ENCODE data around the gene BLOC1S1. TPM values are rescaled to one million over a fixed set of nuclear protein-coding genes. Genes with fewer than 3 reads are reported as not detected.

BLOC1S1 gene
- total and polyA plus RNA-seq, 4 experiments from 2014 or later: 75.1 to 87.1 (median 83.7) TPM

DNA sequence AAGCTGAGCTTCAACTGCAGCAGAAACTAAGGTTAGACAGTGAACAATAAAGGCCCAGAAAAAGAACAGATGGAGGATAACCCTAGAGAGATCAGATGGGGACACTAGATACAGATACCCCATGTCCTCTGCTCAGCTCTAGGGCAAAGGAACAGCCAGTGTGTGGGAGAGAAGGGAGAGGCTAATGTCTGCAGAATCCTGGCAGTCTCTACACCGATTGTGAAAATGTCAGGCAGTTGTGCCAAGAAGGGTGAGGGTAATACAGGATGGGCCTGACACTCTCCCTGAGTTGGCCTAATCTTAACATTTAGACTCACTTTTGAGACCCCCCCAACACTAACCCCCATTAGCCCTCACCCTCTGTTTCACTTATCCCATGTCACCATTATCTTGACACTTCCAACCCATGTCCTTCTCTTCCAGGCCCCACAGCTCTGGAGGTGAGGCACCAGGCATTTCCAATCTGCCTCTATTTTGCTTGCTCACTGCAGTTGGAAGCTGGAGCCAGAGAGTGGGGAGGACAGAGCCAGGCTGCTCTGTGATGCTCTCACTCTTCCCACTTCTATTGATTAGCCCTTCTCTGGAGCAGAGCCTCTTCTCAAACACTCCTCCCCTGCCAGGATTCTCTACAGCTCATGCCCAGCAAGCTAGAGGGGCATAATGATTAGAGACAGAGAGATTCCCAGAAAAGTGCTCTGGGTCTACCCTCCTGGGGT lies 3.0 kb upstream of the BLOC1S1 start:
- H3K4me1 Mint-ChIP-seq: peaks cover 23 to 43% (median 33%) of the 10 kb centered on the region in 4 donors
- peaks cover 6 to 10% of the 10 kb centered on the region in 2 donors for H3K27me3 Mint-ChIP-seq
- Histone ChIP-seq H3K36me3 (ENCODE audit: insufficient read depth, low read length) (no peaks in the 10 kb centered on the region), H3K4me3 (ENCODE audit: low read length in 2 of 2) (no peak overlapping the region), H3K27ac (ENCODE audit: low read depth, low read length) (no peak overlapping the region), H3K4me1 (ENCODE audit: insufficient read depth, low read length) (peaks cover 32% of the 10 kb centered on the region), H3K9me3 (ENCODE audit: control insufficient read depth in 1 of 2, low read length in 2 of 2) (no peaks in the 10 kb centered on the region), H3K27me3 (ENCODE audit: insufficient read depth, low read length) (no peaks in the 10 kb centered on the region)
- H3K27ac Mint-ChIP-seq: peak overlapping the region in 1 of 7 donors; percentile 2
- peaks cover 0 to 4% (median 0%) of the 10 kb centered on the region in 8 donors for H3K9me3 Mint-ChIP-seq
- ChIA-PET CTCF (ENCODE audit: partially characterized antibody) (interaction anchor here (1.5 to 1.9 kb wide), 2 partner anchors 10 to 12 kb away, joined by 3 to 4 read pairs; no protein-coding TSS in a partner anchor), POLR2A (ENCODE audit: partially characterized antibody) (no interaction called here)
- peaks cover 0 to 18% of the 10 kb centered on the region in 2 donors for H3K36me3 Mint-ChIP-seq
- H3K4me3 Mint-ChIP-seq: no peak overlapping the region
- intact Hi-C loops (cut with micrococcal nuclease): no loop called here
- DNase-seq: no peak

DNA sequence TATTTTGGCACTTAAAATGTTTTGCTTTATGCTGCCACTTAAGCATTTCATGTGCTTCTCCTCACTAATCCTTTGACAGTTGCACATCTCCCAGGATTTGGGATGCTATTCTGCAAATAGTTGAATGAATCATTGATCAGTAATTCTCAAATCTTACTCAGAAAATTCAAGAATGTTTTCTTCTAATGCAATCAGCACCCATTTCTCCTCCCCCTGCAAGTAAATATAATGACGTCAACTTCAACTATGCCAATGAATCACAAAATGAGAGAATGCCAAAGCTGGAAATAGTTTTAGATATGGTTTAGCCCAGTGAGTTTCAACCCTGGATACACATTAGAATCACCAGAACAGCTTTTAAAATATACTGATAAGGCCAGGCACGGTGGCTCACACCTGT lies 2.1 kb upstream of the BLOC1S1 start:
- Histone ChIP-seq H3K4me1 (ENCODE audit: insufficient read depth, low read length) (peaks cover 32% of the 10 kb centered on the region), H3K9me3 (ENCODE audit: control insufficient read depth in 1 of 2, low read length in 2 of 2) (no peaks in the 10 kb centered on the region), H3K4me3 (ENCODE audit: low read length in 2 of 2) (no peak overlapping the region), H3K27me3 (ENCODE audit: insufficient read depth, low read length) (no peaks in the 10 kb centered on the region), H3K27ac (ENCODE audit: low read depth, low read length) (no peak overlapping the region), H3K36me3 (ENCODE audit: insufficient read depth, low read length) (no peaks in the 10 kb centered on the region)
- Mint-ChIP-seq H3K4me3 (no peak overlapping the region), H3K9me3 (peaks cover 0 to 4% (median 0%) of the 10 kb centered on the region in 8 donors), H3K27ac (peak overlapping the region in 1 of 7 donors; percentile 49), H3K4me1 (peaks cover 19 to 43% (median 33%) of the 10 kb centered on the region in 4 donors), H3K36me3 (peaks cover 0 to 18% of the 10 kb centered on the region in 2 donors), H3K27me3 (peaks cover 1 to 6% of the 10 kb centered on the region in 2 donors)
- POLR2A ChIA-PET (ENCODE audit: partially characterized antibody): no interaction called here
- intact Hi-C loops (cut with micrococcal nuclease): no loop called here
- CTCF ChIA-PET (ENCODE audit: partially characterized antibody): interaction anchor here (1.9 kb wide), 1 partner anchor 9 kb away, joined by 4 read pairs; no protein-coding TSS in a partner anchor
- DNase-seq: no peak

DNA sequence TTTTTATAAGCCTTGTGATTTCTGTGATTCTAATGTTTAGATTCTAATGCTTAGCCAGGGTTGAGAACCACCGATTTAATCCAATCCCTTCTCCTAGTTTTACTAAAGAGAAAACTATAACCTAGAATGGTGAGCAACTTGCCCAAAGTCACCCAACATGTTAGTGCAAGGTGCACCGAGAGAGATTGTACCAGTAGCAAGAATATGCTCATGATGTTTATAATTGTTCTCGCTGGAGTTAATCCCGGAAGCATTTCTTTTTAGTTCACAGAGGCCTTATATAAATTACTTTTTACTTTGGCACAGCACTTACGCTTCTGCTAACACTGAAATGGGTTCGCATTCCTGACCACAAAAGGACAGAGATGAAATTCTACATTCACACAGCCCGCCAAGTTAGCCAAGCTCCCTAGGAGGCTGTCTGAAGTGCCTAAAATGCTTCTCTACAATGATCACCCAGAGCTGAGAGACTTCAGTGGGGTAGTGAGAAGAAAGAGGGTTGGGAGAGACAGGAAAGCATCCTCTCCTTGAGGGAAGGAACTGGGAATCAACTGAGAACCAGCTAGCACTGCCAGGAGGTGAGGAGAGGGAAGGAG lies 579 bp upstream of the BLOC1S1 start:
- peaks cover 0 to 24% of the 10 kb centered on the region in 2 donors for H3K36me3 Mint-ChIP-seq
- H3K4me3 ChIP-seq (ENCODE audit: low read length in 2 of 2): peak overlapping the region; percentile 30 to 99

DNA sequence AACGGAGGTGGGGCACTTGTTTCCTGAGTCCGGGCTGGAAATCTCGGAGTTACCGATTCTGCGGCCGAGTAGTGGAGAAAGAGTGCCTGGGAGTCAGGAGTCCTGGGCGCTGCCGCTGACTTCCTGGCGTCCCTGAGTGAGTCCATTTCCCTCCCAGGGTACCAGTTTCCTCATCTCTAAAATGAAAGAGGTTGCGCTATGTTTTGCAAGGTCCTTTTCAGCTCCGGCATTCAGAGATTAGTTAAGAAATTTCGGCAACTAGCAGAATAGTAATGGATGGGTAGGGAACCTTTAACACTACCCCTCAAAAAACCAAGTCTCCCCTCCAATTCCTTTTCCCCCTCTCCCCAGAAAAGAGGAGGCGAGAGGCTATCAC lies 724 bp downstream of the BLOC1S1 start:
- H3K27ac ChIP-seq (ENCODE audit: low read depth, low read length): peak overlapping the region; percentile 91
- peaks cover 40% of the 10 kb centered on the region for H3K4me1 ChIP-seq (ENCODE audit: insufficient read depth, low read length)
- peak overlapping the region; percentile 84 to 99 for H3K4me3 ChIP-seq (ENCODE audit: low read length in 2 of 2)
- Mint-ChIP-seq H3K9me3 (peaks cover 0 to 4% (median 0%) of the 10 kb centered on the region in 8 donors), H3K4me3 (peak overlapping the region; percentile 90 to 99 (median 94)), H3K27ac (peak overlapping the region; percentile 94 to 99 (median 98)), H3K27me3 (peaks cover 0 to 1% of the 10 kb centered on the region in 2 donors), H3K36me3 (peaks cover 0 to 28% of the 10 kb centered on the region in 2 donors), H3K4me1 (peaks cover 18 to 52% (median 37%) of the 10 kb centered on the region in 4 donors)
- H3K9me3 ChIP-seq (ENCODE audit: control insufficient read depth in 1 of 2, low read length in 2 of 2): no peaks in the 10 kb centered on the region
- POLR2A ChIA-PET (ENCODE audit: partially characterized antibody): interaction anchor here (0.6 to 4.0 kb wide), 22 partner anchors 8 to 600 kb away, joined by 3 to 42 read pairs (median 4); partner anchors contain the start of genes CD63, CNPY2, DGKA and DNAJC14
- CTCF ChIA-PET (ENCODE audit: partially characterized antibody): interaction anchor here (1.2 to 5.1 kb wide), 5 partner anchors 8 to 113 kb away, joined by 3 to 44 read pairs (median 9); partner anchors contain the start of genes CD63 and DNAJC14
- intact Hi-C loops (cut with micrococcal nuclease): loop anchor here (1.0 to 5.0 kb wide), 4 partner anchors 14 to 113 kb away; partner anchors contain the start of gene DNAJC14
- DNase-seq: no peak
- no peaks in the 10 kb centered on the region for H3K27me3 ChIP-seq (ENCODE audit: insufficient read depth, low read length)
- peaks cover 13% of the 10 kb centered on the region for H3K36me3 ChIP-seq (ENCODE audit: insufficient read depth, low read length)

More for the DNA sequence above, 579 bp upstream of the BLOC1S1 start:
- no peaks in the 10 kb centered on the region for H3K9me3 ChIP-seq (ENCODE audit: control insufficient read depth in 1 of 2, low read length in 2 of 2)
- H3K27me3 ChIP-seq (ENCODE audit: insufficient read depth, low read length): no peaks in the 10 kb centered on the region
- intact Hi-C loops (cut with micrococcal nuclease): loop anchor here (5.0 kb wide), 1 partner anchor 68 kb away; no protein-coding TSS in a partner anchor
- H3K27me3 Mint-ChIP-seq: peaks cover 0 to 1% of the 10 kb centered on the region in 2 donors
- H3K36me3 ChIP-seq (ENCODE audit: insufficient read depth, low read length): peaks cover 7% of the 10 kb centered on the region
- H3K27ac ChIP-seq (ENCODE audit: low read depth, low read length): peak overlapping the region; percentile 91
- peaks cover 16 to 43% (median 32%) of the 10 kb centered on the region in 4 donors for H3K4me1 Mint-ChIP-seq
- peak overlapping the region; percentile 90 to 99 (median 94) for H3K4me3 Mint-ChIP-seq
- H3K9me3 Mint-ChIP-seq: peaks cover 0 to 4% (median 0%) of the 10 kb centered on the region in 8 donors
- POLR2A ChIA-PET (ENCODE audit: partially characterized antibody): interaction anchor here (0.7 to 4.0 kb wide), 18 partner anchors 9 to 413 kb away, joined by 3 to 42 read pairs (median 6); partner anchors contain the start of genes CD63, DGKA, DNAJC14 and GDF11
- peak overlapping the region; percentile 94 to 99 (median 98) for H3K27ac Mint-ChIP-seq
- DNase-seq: no peak
- CTCF ChIA-PET (ENCODE audit: partially characterized antibody): interaction anchor here (1.1 to 5.1 kb wide), 7 partner anchors 10 to 114 kb away, joined by 3 to 44 read pairs (median 8); partner anchors contain the start of genes CD63 and DNAJC14
- H3K4me1 ChIP-seq (ENCODE audit: insufficient read depth, low read length): peaks cover 31% of the 10 kb centered on the region

DNA sequence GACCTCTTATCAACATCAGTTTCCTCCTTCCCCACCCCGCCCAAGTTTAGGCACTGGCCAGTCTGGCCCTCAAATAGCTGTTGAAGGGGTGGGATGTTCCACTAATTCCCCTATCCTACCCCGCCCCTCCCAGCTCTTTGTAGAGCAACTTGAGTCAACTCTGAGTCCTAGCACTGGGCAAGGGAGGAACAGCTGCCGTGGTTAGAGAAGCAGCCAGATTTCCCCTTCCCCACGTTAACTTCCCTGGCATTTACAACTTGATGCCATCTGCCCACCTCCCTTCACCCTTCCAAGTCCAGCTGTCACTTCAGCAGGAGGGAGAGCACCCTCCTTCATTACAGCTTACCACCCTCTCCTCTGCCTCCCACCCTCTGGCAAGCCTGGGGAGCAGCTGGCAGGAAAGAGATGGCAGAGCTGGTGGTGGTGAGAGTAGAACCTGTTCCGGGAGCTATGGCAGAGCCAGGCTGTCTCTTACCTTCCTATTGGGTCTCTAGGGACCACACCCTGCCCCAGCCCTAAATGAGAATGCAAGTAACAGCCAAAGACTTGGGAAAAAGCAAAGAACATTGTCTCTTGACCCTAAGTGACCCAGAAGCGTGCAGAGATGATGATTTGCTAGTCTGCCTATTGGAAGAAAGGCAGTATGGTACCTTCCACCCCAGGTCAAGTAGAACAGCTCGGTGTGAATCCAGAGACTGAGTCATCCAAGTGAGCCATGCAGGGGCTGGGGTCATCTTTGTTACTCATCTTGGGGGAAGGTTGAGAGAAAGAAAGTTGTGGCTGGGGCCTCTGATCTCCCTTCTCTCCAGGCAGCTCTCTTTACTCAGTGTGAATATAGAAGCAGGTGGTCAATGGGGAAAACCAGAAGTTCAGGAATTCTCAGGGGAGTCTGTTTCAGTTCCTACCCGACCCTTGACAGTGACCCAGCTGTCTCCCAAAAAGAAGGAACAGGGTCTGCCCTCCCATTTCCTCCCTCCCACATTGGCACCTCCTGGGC lies 1.5 kb downstream of the BLOC1S1 start:
- Histone ChIP-seq H3K36me3 (ENCODE audit: insufficient read depth, low read length) (peaks cover 15% of the 10 kb centered on the region), H3K27me3 (ENCODE audit: insufficient read depth, low read length) (no peaks in the 10 kb centered on the region), H3K4me3 (ENCODE audit: low read length in 2 of 2) (peak overlapping the region; percentile 84 to 99), H3K27ac (ENCODE audit: low read depth, low read length) (peak overlapping the region; percentile 91), H3K9me3 (ENCODE audit: control insufficient read depth in 1 of 2, low read length in 2 of 2) (no peaks in the 10 kb centered on the region), H3K4me1 (ENCODE audit: insufficient read depth, low read length) (peaks cover 40% of the 10 kb centered on the region)
- Mint-ChIP-seq H3K36me3 (peaks cover 0 to 29% of the 10 kb centered on the region in 2 donors), H3K27ac (peak overlapping the region; percentile 47 to 99 (median 95)), H3K27me3 (peaks cover 0 to 1% of the 10 kb centered on the region in 2 donors), H3K9me3 (peaks cover 0 to 4% (median 0%) of the 10 kb centered on the region in 8 donors), H3K4me3 (peak overlapping the region; percentile 90 to 99 (median 94)), H3K4me1 (peaks cover 18 to 52% (median 37%) of the 10 kb centered on the region in 4 donors)
- DNase-seq: no peak
- ChIA-PET CTCF (ENCODE audit: partially characterized antibody) (interaction anchor here (0.6 to 5.1 kb wide), 5 partner anchors 8 to 266 kb away, joined by 3 to 44 read pairs (median 9); partner anchors contain the start of gene CD63), POLR2A (ENCODE audit: partially characterized antibody) (interaction anchor here (0.6 to 4.0 kb wide), 10 partner anchors 11 to 215 kb away, joined by 3 to 42 read pairs (median 4); partner anchors contain the start of genes CD63, ITGA7, ORMDL2 and PYM1)
- intact Hi-C loops (cut with micrococcal nuclease): loop anchor here (5.0 kb wide), 1 partner anchor 70 kb away; no protein-coding TSS in a partner anchor

DNA sequence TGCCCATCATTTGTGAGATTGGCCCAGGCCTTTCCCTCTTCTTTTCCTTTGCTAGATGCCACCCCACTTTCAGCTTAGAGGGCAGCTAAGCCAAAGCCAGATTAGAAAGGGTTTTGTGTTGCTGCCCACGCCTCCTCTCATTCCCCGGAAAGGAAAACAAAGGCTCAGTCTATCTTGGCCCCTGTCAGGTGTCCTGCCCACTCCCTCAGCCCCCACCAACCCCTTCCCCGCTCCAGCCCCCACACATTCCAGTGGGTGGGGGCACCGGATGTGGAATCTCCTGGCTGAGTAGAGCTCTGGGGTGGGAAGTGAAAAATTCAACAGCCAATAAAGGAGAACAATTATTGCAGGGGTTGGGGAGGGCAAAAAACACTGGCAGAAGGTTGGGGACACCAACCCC lies 2.2 kb downstream of the BLOC1S1 start:
- H3K27ac ChIP-seq (ENCODE audit: low read depth, low read length): no peak overlapping the region
- intact Hi-C loops (cut with micrococcal nuclease): loop anchor here (5.0 kb wide), 1 partner anchor 71 kb away; no protein-coding TSS in a partner anchor
- Mint-ChIP-seq H3K27me3 (peaks cover 0 to 1% of the 10 kb centered on the region in 2 donors), H3K9me3 (peaks cover 0 to 4% (median 0%) of the 10 kb centered on the region in 8 donors), H3K27ac (peak overlapping the region in 5 of 7 donors; percentile 30 to 99 (median 63)), H3K4me1 (peaks cover 18 to 52% (median 37%) of the 10 kb centered on the region in 4 donors), H3K36me3 (peaks cover 0 to 29% of the 10 kb centered on the region in 2 donors), H3K4me3 (peak overlapping the region in 4 of 8 donors; percentile 48 to 99 (median 92))
- no peak overlapping the region for H3K4me3 ChIP-seq (ENCODE audit: low read length in 2 of 2)
- H3K4me1 ChIP-seq (ENCODE audit: insufficient read depth, low read length): peaks cover 40% of the 10 kb centered on the region
- no peak for DNase-seq
- ChIA-PET POLR2A (ENCODE audit: partially characterized antibody) (interaction anchor here (1.0 to 4.0 kb wide), 2 partner anchors 11 to 20 kb away, joined by 3 to 42 read pairs; partner anchors contain the start of gene CD63), CTCF (ENCODE audit: partially characterized antibody) (interaction anchor here (5.1 kb wide), 1 partner anchor 20 kb away, joined by 44 read pairs; no protein-coding TSS in a partner anchor)
- H3K36me3 ChIP-seq (ENCODE audit: insufficient read depth, low read length): peaks cover 15% of the 10 kb centered on the region
- no peaks in the 10 kb centered on the region for H3K27me3 ChIP-seq (ENCODE audit: insufficient read depth, low read length)
- H3K9me3 ChIP-seq (ENCODE audit: control insufficient read depth in 1 of 2, low read length in 2 of 2): no peaks in the 10 kb centered on the region
